ENCODE results near the gene INPP5A.

INPP5A gene

DNA sequence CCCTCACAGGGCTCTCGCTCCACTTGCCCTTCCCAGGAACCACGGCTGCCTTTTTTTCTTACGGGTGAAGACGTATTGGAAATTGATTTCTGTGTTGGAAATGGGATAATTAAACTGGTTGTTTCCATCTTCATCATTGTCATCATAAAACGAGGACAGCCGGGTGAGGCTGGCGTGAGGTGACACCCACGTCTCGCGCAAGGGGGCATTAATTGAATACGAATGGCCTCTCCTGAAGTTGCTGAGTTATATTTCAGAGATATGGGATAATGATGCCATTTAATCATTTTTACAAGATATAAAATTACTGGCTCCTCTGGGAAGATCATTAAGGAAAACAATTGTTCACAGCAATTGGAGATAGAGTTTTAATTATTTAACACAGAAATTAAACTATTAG, 266.7 kb downstream of the INPP5A start:
- no peak for TF ChIP-seq ZNF274 (IDR thresholded peaks at IDR 0.05; ENCODE audit: low read depth, low read length)
- H3K4me3 ChIP-seq (ENCODE audit: low read length) = no peak overlapping the region

DNA sequence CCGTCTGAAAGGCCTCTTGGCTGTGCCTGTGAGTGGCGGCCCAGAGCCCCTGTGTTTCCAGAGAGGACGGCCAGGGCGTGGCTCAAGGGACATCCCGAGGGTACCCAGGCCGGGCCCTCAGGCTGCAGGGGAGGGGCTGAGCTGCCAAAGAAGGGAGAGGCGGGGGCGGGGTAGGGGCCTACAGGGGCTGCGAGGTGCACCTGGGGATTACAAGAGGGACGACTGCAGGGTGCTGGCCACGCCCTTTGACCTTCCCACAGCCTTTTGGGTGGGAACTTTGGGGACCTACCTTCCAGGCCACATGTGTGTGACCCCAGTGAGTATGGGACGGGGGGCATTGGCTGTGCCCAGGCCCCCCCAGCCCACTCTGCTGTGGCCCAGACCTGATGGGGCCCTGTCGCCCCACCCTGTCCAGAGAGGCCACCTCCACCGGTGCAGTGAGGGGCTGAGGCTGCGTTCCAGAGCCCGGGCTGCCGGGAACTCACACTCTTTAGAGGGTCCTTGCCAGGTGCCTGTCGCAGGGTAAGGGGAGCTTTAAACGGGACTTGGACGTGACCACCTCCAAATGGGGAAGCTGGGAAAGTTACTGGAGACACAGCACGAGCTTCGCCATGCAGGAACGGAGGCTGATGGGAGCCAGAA, 267.3 kb downstream of the INPP5A start:
- no peak for TF ChIP-seq ZNF274 (IDR thresholded peaks at IDR 0.05; ENCODE audit: low read depth, low read length)
- H3K4me3 ChIP-seq (ENCODE audit: low read length) = no peak overlapping the region

DNA sequence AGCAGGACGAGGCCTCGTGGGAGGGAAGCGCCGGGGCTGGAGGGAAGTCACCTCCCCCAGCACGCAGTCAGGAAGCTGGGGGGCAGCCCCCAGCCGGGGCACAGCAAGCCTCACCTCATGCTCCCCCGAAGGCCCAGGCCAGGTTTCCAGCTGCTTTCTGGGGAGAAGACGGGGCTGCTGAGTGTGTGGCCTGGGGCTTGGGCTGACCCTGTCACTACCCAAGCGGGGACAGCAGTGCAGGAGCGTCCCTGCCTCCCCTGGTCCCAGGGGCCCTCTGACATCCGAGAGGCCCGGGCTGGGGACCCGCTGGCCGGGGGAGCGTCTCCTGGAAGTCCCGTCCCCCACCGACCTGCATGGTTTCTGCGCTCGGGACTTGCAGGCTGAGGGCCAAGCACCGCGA, 268.0 kb downstream of the INPP5A start:
- no peak overlapping the region for H3K4me3 ChIP-seq (ENCODE audit: low read length)
- no peak for TF ChIP-seq ZNF274 (IDR thresholded peaks at IDR 0.05; ENCODE audit: low read depth, low read length)

DNA sequence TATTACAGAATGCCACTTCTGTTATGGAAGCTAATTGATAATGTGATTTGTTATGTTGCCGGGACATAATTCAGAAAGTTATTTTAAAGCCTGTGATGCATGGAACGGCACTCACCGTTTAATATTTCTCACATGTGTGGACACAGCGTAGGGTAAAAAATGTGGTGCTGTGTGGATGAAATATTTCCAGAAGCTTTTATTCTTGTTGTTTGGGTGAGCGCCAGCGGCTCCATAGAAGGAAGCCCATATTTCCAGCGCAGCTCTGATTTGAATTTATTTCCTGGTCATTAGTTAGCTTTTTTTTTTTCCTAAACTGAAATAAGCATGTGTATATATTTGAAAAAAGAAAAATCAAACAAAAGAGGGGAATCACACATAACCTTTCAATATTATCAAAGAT, 268.5 kb downstream of the INPP5A start:
- H3K4me3 ChIP-seq (ENCODE audit: low read length) = no peak overlapping the region
- TF ChIP-seq ZNF274 (IDR thresholded peaks at IDR 0.05; ENCODE audit: low read depth, low read length) = no peak

DNA sequence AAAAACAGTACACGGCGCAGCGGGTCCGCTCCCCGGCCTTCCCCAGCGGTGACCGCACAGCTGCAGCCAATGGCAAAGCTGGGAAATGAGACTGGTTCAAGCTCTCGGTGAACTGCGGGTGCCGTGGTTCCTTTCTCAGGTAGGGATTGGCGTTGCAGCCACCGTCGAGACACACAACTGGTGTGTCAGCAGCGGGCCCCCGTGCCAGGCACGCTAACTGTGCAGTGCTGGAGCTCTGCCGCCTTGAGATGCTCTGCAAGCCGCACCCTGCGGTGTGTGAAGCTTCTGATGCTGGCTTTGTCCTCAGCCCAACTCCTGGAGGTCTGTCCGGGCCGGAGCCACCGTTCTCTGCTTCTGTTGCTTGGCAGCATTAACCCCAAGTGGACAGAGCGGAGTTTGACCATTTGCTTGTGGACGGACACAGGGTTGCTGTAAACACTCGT, 269.0 kb downstream of the INPP5A start:
- H3K4me3 ChIP-seq (ENCODE audit: low read length) = no peak overlapping the region
- no peak for TF ChIP-seq ZNF274 (IDR thresholded peaks at IDR 0.05; ENCODE audit: low read depth, low read length)

DNA sequence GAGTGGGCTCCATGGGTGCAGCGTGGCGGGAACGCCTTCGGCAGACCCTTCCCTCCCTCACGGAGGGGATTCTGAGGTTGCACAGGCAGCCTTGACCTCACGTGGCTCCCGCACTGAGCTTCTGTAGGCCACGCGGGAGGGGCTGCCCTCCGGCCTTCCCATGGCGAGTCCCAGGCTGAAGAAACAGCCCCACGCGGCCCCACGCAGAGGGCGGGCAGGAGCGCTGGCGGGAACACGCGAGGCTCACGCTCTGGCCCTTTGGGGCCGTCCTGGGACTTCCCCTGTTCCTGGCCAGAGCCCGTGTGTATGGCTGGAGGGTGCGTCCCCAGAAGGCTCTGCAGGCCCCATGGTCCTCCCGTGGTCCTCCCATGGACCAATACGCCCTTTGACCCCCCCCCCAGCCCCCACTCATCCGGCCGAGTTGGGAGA, 270.0 kb downstream of the INPP5A start:
- no peak for TF ChIP-seq ZNF274 (IDR thresholded peaks at IDR 0.05; ENCODE audit: low read depth, low read length)
- no peak overlapping the region for H3K4me3 ChIP-seq (ENCODE audit: low read length)

DNA sequence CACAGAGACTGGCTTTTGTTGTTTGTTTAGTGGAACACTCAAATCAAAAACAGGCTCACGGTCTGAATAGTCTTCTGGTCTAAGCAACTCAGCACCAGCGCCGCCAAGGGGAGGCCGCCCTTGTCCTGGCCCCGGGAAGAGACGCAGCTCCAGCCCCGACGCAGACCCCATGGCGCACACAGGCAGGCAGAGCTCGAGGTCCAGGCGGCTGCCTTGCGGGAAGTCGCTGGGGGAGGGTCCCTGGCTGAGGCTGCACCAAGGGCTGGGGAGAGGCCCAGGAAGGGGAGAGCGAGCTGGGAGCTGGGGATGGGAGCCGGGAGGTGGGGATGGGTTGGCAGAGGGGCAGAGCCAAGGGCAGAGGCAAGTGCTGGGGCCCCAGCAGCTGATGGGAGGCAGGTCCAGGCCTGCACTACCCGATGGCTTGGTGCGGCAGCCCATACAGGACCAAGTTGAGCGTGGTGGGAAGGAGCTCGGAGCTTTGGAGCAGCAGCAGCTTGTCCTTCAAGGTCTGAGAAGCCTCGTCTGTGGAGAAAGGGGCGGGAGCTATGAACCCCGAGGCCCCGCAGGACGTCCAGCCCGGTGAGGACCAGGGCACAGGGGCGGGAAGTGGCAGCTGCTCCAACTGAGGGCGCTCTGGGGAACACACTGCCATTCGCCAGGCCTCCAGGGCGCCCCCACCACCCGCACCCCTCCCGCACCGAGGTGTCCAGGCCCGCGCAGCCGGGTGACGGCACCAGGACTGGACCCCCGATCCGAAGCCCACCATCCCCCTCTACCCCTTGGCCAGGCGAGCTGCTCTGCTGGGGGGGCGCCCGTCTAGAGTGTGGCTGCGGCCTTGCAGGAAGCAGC, 271.0 kb downstream of the INPP5A start:
- no peak for TF ChIP-seq ZNF274 (IDR thresholded peaks at IDR 0.05; ENCODE audit: low read depth, low read length)
- no peak overlapping the region for H3K4me3 ChIP-seq (ENCODE audit: low read length)

DNA sequence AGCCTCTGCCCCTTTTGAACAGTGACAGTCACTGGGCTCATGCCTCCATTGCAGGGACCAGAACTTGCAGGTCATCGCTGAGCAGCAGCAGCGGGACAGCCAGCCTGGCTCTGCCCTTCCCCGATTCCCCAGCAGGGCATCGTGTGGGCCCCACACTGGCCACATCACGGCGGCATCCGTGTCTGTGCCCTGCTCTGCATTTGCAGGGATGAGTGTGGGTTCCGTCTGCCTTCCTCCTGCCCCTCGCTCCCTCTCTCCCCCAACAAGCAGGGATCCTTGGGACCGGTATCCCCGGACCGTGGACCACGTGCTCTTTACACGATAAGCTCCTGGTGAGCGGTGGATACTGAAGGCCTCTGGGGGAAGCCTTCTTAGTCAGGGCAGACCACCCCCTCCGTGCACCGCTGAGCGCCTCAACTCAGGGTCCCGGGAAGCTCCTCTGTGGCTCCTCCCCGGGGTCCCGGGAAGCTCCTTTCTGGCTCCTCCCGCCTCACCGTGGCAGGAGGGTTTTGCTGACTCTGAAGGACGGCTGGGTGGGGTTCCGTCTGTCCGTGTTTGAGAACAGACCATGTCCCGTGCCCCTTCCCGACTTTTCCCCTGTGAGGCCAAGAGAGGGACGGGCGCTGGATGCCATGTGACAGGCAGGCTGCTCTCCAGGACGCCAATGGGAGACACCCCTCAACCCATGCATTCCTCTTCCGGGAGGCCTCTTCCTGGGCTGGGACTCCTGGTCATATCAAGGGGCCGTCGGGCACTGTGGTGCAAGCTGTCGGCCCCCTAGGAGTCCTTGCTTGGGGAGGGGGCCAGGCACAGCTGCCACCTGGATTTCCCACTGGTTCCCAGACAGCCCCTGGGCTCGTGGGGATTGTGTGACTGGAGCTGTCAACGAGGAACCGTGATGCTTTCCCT, 271.9 kb downstream of the INPP5A start:
- TF ChIP-seq ZNF274 (IDR thresholded peaks at IDR 0.05; ENCODE audit: low read depth, low read length) = no peak
- no peak overlapping the region for H3K4me3 ChIP-seq (ENCODE audit: low read length)

DNA sequence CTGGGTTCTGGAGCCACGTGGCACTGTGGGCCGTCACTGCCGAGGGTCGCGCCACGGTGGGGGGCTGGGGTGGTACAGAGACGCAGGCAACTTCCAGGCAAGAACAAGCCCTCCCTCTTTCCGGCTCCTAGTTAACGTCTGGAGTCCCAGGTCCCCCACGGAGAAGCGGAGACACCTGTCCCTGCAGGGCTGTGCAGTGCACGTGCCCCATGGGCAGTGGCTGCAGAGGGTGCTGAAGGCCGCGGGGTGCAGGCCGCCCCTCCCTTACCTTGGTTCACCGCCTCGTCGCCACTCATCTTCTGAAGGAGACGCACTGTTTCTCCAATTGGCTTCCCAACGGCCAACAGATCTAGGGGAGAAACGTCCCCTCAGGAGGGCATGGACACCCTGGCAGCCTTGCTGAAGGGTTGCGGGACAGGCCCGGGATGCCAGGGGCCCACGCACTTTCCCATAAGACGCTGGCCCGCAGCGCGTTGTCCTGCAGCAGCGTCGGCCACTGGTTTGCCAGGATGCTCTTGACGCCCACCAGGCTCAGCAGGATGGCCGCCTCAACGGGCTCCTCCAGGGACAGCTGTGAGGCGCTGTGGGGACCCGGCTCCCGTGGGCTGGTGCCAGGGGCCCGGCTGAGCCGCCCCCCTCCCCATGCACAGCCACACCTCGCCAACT, 272.7 kb downstream of the INPP5A start:
- TF ChIP-seq ZNF274 (IDR thresholded peaks at IDR 0.05; ENCODE audit: low read depth, low read length) = no peak
- no peak overlapping the region for H3K4me3 ChIP-seq (ENCODE audit: low read length)

DNA sequence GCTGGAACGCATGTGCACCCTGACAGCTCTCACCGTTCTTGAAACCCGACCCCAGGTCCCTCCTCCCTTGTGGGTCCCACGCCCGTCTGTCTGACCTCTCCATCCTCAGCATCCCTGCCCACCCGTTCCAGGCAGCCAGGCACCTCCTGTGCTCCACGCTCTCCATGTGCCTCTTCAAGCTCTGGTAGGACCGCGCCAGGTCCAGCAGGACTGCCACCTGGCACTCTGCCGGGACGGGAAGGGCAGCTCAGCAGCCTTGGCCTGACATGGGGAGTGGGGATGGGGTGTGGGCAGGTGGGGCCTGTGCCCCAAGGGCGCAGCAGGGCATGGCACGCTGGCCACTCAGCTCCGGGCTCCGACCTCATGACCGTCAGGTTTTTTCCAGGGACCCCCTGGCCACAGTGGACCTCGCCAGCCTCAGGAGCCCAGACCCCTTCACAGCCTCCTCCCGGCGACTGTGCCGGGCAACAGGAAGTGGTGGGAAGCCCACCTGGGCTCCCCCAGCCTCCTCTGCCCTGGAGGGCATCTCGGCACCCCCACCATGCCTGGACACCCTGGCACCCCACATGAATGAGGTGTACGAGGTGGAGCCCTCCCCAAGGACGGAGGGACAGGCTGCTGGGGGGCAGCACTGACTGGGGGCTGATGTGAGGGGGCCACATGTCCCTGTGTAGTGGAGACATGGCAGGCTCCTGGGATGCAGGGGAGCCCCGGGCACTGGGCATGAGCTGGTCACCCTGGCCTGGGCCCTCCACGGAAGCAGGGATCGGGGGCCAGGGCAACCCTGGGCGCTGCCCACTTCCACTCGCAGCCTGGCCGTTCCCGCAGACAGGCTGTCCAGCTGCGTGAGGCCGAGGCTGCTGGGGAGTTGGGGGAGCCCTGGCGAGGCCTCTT, 273.5 kb downstream of the INPP5A start:
- TF ChIP-seq ZNF274 (IDR thresholded peaks at IDR 0.05; ENCODE audit: low read depth, low read length) = no peak
- no peak overlapping the region for H3K4me3 ChIP-seq (ENCODE audit: low read length)

DNA sequence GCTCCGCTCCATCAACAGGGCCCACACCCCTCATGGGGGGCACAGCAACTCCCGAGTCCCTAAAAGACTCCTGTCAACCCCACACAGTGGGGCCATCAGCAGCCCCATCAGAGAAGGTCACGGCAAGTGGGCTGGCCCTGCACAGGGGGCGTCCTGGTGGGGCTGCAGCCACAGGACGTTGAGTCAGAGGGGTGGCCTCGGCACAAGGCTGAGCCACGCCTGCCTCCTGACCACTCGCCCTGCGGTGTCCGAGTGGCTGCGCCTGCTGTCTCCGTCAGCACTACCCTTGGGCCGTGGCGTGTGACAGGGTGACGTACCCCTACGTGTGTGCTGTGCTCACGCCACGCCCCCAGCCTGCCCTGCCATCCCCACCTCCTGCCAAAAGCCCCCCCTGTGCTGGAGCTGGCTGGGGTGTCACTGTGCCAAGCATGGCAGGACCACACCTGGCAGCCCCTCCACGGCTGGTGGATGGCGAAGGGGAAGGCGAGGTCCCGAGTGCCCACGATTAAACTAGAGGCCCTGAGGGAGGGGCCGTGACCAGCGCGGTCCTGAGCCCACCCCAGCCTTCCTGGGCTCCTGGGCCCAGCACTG, 274.4 kb downstream of the INPP5A start:
- no peak for TF ChIP-seq ZNF274 (IDR thresholded peaks at IDR 0.05; ENCODE audit: low read depth, low read length)
- no peak overlapping the region for H3K4me3 ChIP-seq (ENCODE audit: low read length)

DNA sequence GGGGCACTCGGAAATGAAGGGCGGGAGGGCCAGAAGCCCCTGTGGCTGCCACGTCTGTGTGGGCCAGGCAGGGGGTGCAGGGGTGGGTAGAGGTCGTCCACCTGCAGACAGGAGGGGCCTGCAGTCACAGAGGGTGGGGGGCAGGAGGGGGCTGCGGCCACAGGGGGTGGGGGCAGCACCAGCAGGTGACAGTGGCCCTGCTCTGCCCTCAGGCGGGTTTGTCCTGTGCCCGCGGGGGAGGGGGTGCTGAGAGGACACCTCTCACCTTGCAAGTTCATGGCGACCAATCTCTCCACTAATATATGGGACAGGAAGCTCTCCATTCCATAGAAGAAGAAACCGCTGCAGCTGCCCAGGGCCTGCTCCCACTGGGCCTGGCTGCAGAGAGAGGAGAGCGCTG, 274.9 kb downstream of the INPP5A start:
- no peak overlapping the region for H3K4me3 ChIP-seq (ENCODE audit: low read length)
- no peak for TF ChIP-seq ZNF274 (IDR thresholded peaks at IDR 0.05; ENCODE audit: low read depth, low read length)

DNA sequence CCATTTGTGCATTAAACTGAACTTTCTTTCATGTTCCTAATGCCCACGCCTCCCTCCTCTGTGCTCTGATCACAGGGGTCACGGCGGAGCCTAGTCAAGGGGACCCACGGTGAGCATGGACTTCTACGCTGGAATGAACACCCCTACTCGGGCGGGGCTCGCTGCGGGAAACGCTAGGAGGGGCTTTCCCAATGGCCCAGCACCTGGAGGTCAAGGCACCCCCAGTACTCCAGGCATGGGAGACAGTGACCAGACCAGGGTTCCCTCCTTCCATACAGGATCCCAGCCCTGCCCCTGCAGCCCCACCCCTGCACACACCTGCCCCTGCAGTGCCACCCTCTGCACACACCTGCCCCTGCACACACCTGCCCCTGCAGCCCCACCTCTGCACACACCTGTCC, 275.4 kb downstream of the INPP5A start:
- H3K4me3 ChIP-seq (ENCODE audit: low read length) = no peak overlapping the region
- no peak for TF ChIP-seq ZNF274 (IDR thresholded peaks at IDR 0.05; ENCODE audit: low read depth, low read length)
